A673 (cell line): Measurements from ENCODE around the gene UST. TPM values are rescaled to one million over a fixed set of nuclear protein-coding genes. Genes with fewer than 3 reads are reported as not detected.

Experiments used
- BruUV-seq: library from RNA; stranded (reverse); fragments of 400-500 nt; replicated peaks from 2 replicates; lab custom pipeline; 2021; lab: Mats Ljungman, UMichigan
- CTCF ChIA-PET: fragments of 300-600 bp; sonication (Branson Sonifier 250); formaldehyde crosslinking; loops from one replicate; lab custom pipeline; 2022; ENCODE audit warnings: antibody characterized with exemption; lab: Charles Lee
- POLR2A ChIA-PET: fragments of 300-600 bp; sonication (Branson Sonifier 250); formaldehyde crosslinking; loops from one replicate; lab custom pipeline; 2022; ENCODE audit warnings: antibody characterized with exemption; ENCODE audit not compliant: low non-redundant PET; lab: Charles Lee
- DNase-seq: peaks from one replicate; pipeline ENCODE4 v3.0.0-alpha.2; 2015; ENCODE audit warnings: low spot score
- H3K27ac ChIP-seq: fragments of 200-600 bp; sonication (generic); 2 replicates; pipeline ENCODE4 v1.5.1; 2016; ENCODE audit warnings: mixed run types, low read depth, mild to moderate bottlenecking, mixed read lengths, antibody characterized with exemption, low read length; ENCODE audit not compliant: poor library complexity, severe bottlenecking
- H3K27me3 ChIP-seq: fragments of 200-600 bp; sonication (generic); replicated peaks from 2 replicates; pipeline ENCODE4 v1.6.1; 2017; ENCODE audit warnings: mixed run types, low read depth, mild to moderate bottlenecking, mixed read lengths, antibody characterized with exemption, low read length; ENCODE audit not compliant: insufficient read depth, poor library complexity
- H3K36me3 ChIP-seq: fragments of 200-600 bp; sonication (generic); 2 replicates; pipeline ENCODE4 v1.6.1; 2016; ENCODE audit warnings: mixed run types, mild to moderate bottlenecking, mixed read lengths, antibody characterized with exemption, low read length; ENCODE audit not compliant: insufficient read depth, poor library complexity, severe bottlenecking
- H3K4me1 ChIP-seq: fragments of 200-600 bp; sonication (generic); 2 replicates; pipeline ENCODE4 v1.6.1; 2017; ENCODE audit warnings: mixed run types, mild to moderate bottlenecking, mixed read lengths, antibody characterized with exemption, low read length; ENCODE audit not compliant: insufficient read depth, poor library complexity, severe bottlenecking
- H3K4me3 ChIP-seq: fragments of 200-600 bp; sonication (generic); 2 replicates; pipeline ENCODE4 v1.5.1; 2016; ENCODE audit warnings: low read depth, mixed run types, mild to moderate bottlenecking, mixed read lengths, low read length; ENCODE audit not compliant: poor library complexity, severe bottlenecking
- H3K9me3 ChIP-seq: fragments of 200-600 bp; sonication (generic); 2 replicates; pipeline ENCODE4 v1.6.1; 2016; ENCODE audit warnings: mixed run types, low read depth, mild to moderate bottlenecking, mixed read lengths, antibody characterized with exemption, low read length; ENCODE audit not compliant: poor library complexity, severe bottlenecking
- EZH2 ChIP-seq: fragments of 200-600 bp; sonication (generic); IDR thresholded peaks from 2 replicates; pipeline ENCODE4 v1.6.1; 2017; ENCODE audit warnings: borderline replicate concordance, low read depth, mild to moderate bottlenecking, mixed read lengths, antibody characterized with exemption, low read length; ENCODE audit not compliant: poor library complexity, severe bottlenecking
- intact Hi-C: fragments of 100-400 bp; cut with micrococcal nuclease; formaldehyde crosslinking; loops from one replicate; pipeline ENCODE4 v1.10.0; 2022; ENCODE audit not compliant: unreplicated experiment
- total RNA-seq: library from RNA; stranded (reverse); gene quantifications from 2 replicates; pipeline ENCODE4 v1.2.3, GENCODE V29; 2021
- TF ChIP-seq, protein P1 (sequence below): fragments of 300-800, 200-600 bp; sonication (generic); conservative IDR thresholded peaks from 2 replicates; pipeline ENCODE4 v1.5.1; 2017; ENCODE audit warnings: low read depth, mild to moderate bottlenecking, antibody characterized with exemption, low read length, moderate library complexity, mixed read lengths

The UST gene
- total RNA-seq, 1 experiment from 2014 or later: 1.5 TPM

DNA sequence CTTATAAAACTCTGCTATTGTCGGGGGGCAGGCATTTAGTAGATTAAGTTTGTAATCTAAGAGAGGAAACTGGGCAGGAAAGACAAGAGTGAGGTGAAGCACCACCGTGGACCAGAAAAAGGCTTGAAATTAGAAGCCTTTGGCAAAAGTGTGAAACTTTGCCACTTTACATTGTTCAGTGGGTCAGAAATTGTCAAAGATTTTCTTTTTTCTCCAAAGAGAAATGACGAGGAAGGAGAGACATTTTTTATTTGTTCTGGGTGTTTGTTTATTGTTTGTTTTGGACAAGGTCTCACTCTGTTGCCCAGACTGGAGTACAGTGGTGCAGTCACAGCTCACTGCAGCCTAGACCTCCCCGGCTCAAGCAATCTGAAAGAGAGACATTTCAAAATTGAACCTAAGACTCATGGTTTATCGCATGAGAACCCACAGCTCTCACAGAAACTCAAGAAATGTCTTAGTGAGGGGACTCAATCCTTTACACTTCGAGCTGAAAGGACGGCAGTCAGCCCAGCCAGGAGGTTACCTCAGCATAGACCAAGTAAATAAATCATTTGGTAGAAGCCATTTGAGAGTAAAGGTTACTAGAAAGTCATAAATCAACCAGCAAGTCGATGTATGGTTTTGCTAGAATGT is 307.8 kb downstream of the UST start:
- TF ChIP-seq, protein P1, sequence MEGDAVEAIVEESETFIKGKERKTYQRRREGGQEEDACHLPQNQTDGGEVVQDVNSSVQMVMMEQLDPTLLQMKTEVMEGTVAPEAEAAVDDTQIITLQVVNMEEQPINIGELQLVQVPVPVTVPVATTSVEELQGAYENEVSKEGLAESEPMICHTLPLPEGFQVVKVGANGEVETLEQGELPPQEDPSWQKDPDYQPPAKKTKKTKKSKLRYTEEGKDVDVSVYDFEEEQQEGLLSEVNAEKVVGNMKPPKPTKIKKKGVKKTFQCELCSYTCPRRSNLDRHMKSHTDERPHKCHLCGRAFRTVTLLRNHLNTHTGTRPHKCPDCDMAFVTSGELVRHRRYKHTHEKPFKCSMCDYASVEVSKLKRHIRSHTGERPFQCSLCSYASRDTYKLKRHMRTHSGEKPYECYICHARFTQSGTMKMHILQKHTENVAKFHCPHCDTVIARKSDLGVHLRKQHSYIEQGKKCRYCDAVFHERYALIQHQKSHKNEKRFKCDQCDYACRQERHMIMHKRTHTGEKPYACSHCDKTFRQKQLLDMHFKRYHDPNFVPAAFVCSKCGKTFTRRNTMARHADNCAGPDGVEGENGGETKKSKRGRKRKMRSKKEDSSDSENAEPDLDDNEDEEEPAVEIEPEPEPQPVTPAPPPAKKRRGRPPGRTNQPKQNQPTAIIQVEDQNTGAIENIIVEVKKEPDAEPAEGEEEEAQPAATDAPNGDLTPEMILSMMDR: no peak
- TF ChIP-seq EZH2: no peak
- H3K27me3 ChIP-seq: no peaks in the 10 kb centered on the region
- no peak overlapping the region for H3K27ac ChIP-seq
- DNase-seq: no peak
- BruUV-seq: no TSS peak
- ChIA-PET CTCF (no interaction called here), POLR2A (no interaction called here)
- no peaks in the 10 kb centered on the region for H3K9me3 ChIP-seq
- no peak overlapping the region for H3K4me3 ChIP-seq
- H3K36me3 ChIP-seq: no peaks in the 10 kb centered on the region
- intact Hi-C loops: no loop called here
- no peaks in the 10 kb centered on the region for H3K4me1 ChIP-seq

DNA sequence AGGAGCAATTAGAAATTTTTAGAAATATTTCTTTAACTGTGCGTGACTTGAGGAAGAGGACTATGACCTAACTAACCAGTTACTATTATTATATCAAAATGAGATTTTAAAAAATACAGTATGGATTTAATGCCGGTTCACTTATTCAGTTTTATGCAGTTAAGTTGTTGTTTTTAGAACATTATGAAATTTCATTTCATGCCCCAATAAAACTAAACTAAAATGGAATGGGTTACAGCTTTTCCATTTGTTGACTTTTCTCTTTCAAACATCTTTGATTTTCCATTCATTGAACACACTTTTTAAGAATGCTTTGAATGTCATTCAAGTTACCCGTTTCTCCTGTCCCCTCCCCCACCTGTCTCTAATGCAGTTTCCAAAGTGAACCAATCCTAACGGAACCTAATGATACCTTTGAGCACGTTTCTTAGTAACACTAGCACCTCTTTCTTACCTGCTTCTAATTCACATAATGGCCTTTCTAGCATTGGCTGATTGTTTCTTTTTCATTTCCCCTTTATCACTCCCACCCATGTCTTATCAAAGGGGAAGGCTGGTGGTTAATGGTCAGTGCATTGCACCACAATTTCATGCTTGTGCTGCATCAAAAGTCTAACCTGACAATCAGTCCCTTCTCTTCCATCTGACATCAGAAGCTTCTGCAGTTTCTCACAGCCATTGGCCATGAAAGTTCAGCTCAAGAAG is 308.5 kb downstream of the UST start:
- Histone ChIP-seq H3K36me3 (no peaks in the 10 kb centered on the region), H3K9me3 (no peaks in the 10 kb centered on the region), H3K27me3 (no peaks in the 10 kb centered on the region), H3K27ac (no peak overlapping the region), H3K4me3 (no peak overlapping the region), H3K4me1 (no peaks in the 10 kb centered on the region)
- TF ChIP-seq, protein P1: no peak
- TF ChIP-seq EZH2: no peak
- BruUV-seq: no TSS peak
- CTCF ChIA-PET: no interaction called here
- POLR2A ChIA-PET: no interaction called here
- no peak for DNase-seq
- intact Hi-C loops: no loop called here

DNA sequence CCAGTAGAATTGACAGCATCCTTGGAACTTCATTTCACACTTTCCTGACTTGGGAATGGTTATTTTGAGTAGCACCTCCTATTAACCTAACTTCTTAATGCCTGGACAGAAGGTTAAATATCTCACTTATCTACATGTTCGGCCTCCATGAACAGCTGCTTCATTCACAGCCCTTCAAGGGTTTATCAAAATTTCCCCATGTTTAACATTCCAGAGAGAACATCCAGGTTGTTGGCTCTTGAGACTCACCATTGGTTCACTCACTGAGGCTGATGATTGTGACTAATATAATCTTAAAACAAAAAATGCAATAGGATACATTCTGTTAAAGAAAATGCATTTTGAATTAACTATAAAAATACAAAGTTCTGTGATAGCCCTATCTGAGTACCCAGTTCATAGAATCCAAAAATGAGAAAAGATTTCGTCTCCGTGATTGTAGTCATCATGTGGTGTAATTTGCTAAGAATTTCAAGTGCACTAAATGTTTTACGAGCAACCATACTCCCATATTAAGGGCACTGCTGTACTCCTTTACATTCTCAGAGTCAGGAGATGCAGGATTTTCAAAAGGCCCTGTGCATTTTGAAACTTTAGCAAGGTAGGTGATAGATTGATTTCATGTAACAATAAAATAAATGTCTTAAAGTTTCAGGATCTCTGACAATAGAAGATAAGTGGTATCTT is 310.1 kb downstream of the UST start:
- intact Hi-C loops: no loop called here
- no peak overlapping the region for H3K4me3 ChIP-seq
- no TSS peak for BruUV-seq
- H3K27me3 ChIP-seq: no peaks in the 10 kb centered on the region
- TF ChIP-seq, protein P1: no peak
- no peak for TF ChIP-seq EZH2
- no peaks in the 10 kb centered on the region for H3K36me3 ChIP-seq
- no peak for DNase-seq
- CTCF ChIA-PET: no interaction called here
- no peaks in the 10 kb centered on the region for H3K9me3 ChIP-seq
- POLR2A ChIA-PET: no interaction called here
- H3K27ac ChIP-seq: no peak overlapping the region
- H3K4me1 ChIP-seq: no peaks in the 10 kb centered on the region
